ENCODE measurements around the gene SPPL2B.

DNA sequence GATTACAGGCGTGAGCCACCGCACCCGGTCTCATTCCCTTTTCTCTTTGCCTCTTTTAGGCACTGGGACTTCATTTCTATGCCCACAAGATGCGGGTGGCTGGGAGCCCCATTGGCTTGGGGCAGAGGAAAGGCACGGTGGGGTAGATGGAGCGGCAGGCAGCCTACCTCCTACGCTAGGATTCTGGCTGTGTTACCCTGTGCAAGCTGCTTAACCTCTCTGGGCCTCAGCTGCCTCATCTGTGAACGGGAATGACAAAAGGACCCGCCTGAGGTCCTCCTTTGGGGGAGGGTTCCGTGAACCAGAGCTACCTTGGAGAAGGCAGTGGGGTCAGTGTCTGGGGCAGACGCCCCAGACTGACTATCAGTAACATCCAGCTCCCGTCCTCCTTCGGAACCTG lies 11.2 kb upstream of the SPPL2B start:
- TF ChIP-seq, protein P1, sequence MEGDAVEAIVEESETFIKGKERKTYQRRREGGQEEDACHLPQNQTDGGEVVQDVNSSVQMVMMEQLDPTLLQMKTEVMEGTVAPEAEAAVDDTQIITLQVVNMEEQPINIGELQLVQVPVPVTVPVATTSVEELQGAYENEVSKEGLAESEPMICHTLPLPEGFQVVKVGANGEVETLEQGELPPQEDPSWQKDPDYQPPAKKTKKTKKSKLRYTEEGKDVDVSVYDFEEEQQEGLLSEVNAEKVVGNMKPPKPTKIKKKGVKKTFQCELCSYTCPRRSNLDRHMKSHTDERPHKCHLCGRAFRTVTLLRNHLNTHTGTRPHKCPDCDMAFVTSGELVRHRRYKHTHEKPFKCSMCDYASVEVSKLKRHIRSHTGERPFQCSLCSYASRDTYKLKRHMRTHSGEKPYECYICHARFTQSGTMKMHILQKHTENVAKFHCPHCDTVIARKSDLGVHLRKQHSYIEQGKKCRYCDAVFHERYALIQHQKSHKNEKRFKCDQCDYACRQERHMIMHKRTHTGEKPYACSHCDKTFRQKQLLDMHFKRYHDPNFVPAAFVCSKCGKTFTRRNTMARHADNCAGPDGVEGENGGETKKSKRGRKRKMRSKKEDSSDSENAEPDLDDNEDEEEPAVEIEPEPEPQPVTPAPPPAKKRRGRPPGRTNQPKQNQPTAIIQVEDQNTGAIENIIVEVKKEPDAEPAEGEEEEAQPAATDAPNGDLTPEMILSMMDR (IDR thresholded peaks at IDR 0.05 in 4 of 5, conservative IDR thresholded peaks at IDR 0.05 in 1 of 5) = no peak
- TF ChIP-seq POLR2A (IDR thresholded peaks at IDR 0.05) = no peak
